Fibroblast of lung (primary cell): ENCODE data around the gene TANGO2.

Source experiments
- EZH2 ChIP-seq: IDR thresholded peaks from 2 replicates; pipeline ENCODE4 v1.5.1; 2012; ENCODE audit warnings: low read length, control low read depth, mild to moderate bottlenecking; ENCODE audit errors: missing control alignments
- TF ChIP-seq, protein P1 (sequence below), 2 donors: IDR thresholded peaks in 1 of 2; conservative IDR thresholded peaks in 1 of 2; 1 replicate in 1 of 2; 2 replicates in 1 of 2; pipeline ENCODE4 v1.5.1; 2011 to 2012; ENCODE audit warnings: low read length in 2 of 2, control low read depth in 1 of 2, inconsistent platforms in 1 of 2, low read depth in 1 of 2, mild to moderate bottlenecking in 1 of 2

DNA sequence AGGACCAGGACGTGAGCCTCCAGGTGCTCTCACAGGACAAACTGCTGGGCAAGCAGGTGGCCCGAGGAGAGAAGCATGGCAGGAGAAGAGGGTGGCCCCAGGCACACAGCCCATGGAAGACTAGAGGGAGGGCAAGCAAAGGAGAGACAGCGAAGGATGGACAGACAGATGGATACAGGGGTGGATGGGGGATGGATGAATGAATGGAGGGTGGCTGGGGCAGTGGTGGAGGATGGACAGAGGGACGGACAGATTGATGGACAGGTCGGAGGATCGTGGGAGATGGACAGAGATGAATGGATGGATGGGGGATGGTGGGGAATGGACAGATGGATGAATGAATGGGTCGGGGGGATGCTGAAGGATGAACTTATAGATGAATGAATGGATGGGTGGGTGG, 27.0 kb upstream of the TANGO2 start:
- TF ChIP-seq, protein P1, sequence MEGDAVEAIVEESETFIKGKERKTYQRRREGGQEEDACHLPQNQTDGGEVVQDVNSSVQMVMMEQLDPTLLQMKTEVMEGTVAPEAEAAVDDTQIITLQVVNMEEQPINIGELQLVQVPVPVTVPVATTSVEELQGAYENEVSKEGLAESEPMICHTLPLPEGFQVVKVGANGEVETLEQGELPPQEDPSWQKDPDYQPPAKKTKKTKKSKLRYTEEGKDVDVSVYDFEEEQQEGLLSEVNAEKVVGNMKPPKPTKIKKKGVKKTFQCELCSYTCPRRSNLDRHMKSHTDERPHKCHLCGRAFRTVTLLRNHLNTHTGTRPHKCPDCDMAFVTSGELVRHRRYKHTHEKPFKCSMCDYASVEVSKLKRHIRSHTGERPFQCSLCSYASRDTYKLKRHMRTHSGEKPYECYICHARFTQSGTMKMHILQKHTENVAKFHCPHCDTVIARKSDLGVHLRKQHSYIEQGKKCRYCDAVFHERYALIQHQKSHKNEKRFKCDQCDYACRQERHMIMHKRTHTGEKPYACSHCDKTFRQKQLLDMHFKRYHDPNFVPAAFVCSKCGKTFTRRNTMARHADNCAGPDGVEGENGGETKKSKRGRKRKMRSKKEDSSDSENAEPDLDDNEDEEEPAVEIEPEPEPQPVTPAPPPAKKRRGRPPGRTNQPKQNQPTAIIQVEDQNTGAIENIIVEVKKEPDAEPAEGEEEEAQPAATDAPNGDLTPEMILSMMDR (conservative IDR thresholded peaks at IDR 0.05 in 1 of 2, IDR thresholded peaks at IDR 0.05 in 1 of 2; ENCODE audit: low read depth in 1 of 2, low read length in 2 of 2), result no peak
- no peak for TF ChIP-seq EZH2
